Tibial nerve (tissue), 4 donors: ENCODE results near the gene NOL4L.

Source experiments
- EP300 ChIP-seq, 2 donors: sonication (generic); formaldehyde crosslinking; IDR thresholded peaks; one replicate each; pipeline ENCODE4 v1.6.1; 2017; ENCODE audit warnings: antibody characterized with exemption in 2 of 2, mild to moderate bottlenecking in 1 of 2
- POLR2A ChIP-seq, 2 donors: fragments of 450-650 bp; IDR thresholded peaks; one replicate each; pipeline ENCODE4 v1.6.1; 2017; ENCODE audit warnings: antibody characterized with exemption in 2 of 2, mild to moderate bottlenecking in 2 of 2, moderate library complexity in 2 of 2
- TF ChIP-seq, protein P1 (sequence below), 5 experiments: fragments of 200-600 bp in 3 of 5; fragments of 450-650 bp in 2 of 5; sonication (generic) in 3 of 5; IDR thresholded peaks; one replicate each; pipeline ENCODE4 v1.5.1; 2016 to 2019; ENCODE audit warnings: antibody characterized with exemption in 5 of 5, mild to moderate bottlenecking in 3 of 5, moderate library complexity in 2 of 5

DNA sequence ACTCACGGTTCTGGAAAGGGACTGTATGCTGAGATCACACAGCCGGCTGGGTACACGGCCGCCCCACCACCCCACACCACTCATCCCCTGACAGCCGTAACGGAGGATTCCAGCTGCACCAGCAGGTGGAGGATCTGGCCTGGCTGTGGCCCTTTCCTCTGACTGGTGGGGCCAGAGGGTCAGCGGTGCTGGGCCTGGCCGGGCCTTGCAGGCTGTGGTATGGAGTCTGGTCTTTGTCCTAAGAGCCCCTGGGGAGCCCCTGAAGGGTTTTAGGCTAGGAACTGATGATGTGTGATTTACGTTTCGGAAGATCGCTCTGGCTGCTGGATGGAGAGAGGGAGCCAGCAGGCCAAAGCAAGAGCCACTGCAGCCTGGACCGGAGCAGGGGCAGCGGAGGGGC, 26.6 kb downstream of the NOL4L start:
- TF ChIP-seq, protein P1, sequence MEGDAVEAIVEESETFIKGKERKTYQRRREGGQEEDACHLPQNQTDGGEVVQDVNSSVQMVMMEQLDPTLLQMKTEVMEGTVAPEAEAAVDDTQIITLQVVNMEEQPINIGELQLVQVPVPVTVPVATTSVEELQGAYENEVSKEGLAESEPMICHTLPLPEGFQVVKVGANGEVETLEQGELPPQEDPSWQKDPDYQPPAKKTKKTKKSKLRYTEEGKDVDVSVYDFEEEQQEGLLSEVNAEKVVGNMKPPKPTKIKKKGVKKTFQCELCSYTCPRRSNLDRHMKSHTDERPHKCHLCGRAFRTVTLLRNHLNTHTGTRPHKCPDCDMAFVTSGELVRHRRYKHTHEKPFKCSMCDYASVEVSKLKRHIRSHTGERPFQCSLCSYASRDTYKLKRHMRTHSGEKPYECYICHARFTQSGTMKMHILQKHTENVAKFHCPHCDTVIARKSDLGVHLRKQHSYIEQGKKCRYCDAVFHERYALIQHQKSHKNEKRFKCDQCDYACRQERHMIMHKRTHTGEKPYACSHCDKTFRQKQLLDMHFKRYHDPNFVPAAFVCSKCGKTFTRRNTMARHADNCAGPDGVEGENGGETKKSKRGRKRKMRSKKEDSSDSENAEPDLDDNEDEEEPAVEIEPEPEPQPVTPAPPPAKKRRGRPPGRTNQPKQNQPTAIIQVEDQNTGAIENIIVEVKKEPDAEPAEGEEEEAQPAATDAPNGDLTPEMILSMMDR (IDR thresholded peaks at IDR 0.05): no peak
- TF ChIP-seq EP300 (IDR thresholded peaks at IDR 0.05) (no peak), POLR2A (IDR thresholded peaks at IDR 0.05) (no peak)
